Anterior cingulate cortex (tissue), 58 donors: ENCODE data around the gene EML1.

ENCODE experiments used
- DNase-seq, 58 donors: peaks; one replicate each; lab custom pipeline; 2025; lab: John Stamatoyannopoulos, UW

The EML1 gene

DNA sequence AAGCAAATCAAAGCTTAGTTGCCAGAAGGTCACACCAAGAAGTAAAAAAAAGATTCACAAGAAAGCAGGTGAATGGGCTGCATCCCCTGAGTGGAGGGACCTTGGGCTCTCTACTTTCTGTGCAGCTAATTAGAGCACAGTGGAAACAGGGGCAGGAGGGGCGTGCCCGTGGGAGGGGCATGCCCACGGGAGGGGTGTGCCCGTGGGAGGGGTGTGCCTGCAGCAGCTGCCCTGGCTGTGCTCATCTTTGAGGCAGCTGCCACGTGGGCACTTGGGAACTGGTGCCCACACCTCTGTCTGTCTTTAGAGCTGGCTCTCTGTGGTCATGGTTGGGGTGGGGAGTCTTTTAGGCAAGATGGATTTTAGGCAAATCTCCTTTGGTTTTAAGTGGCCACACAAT is 60.0 kb downstream of the EML1 start:
- peak in 4 of 58 donors; percentile 13 to 37 (median 22) for DNase-seq

- no peak for DNase-seq
Measured at GRCh38 chr14:99854831-99855230, 61.6 kb downstream of the EML1 start.

DNA sequence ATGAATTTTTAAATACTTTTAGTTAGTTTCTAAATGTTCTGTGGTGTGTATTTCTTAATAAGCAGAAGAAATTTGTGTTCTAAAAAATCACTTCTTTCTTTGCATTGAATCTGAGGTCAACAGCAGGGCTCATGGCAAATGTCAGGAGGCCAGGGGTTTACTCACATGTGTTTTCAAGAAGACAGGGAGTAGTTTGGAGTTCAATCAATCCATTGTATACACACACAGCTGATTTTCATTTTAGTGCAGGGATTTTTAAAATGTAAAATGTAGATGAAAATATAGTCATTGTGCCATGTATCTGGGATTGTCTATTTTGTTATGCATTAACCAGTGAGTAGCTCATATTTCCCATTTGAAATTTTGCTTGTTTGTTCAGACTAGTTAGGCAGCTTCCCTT is 62.1 kb downstream of the EML1 start:
- no peak for DNase-seq

- DNase-seq = no peak
Measured at GRCh38 chr14:99857551-99857950, 64.3 kb downstream of the EML1 start.

DNA sequence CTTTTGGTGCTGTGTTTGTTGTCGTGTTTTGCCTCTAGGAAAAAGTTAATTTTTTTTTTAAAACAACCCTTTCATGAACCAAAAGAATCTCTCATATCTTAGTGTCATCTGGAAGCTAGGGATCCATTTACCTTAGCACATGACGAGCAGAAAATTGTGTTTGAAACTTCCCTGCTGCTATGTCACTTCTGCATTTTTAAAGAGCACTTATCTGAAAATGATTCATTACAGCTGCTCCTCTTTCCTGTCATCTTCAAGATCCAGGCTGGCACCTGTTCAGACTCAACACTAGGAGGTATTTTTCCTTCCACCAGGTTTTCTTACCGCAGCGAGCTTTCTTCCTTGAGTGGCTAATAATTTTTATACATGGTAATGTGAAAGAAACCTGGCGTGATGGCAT is 67.0 kb downstream of the EML1 start:
- no peak for DNase-seq

GRCh38 chr14:99862136-99862535 is 68.9 kb downstream of the EML1 start:
- no peak for DNase-seq

- DNase-seq = no peak
Measured at GRCh38 chr14:99863059-99863458, 69.8 kb downstream of the EML1 start.

- DNase-seq = no peak
Measured at GRCh38 chr14:99865408-99865807, 72.2 kb downstream of the EML1 start.

- DNase-seq = no peak
Measured at GRCh38 chr14:99870617-99871016, 77.4 kb downstream of the EML1 start.

DNA sequence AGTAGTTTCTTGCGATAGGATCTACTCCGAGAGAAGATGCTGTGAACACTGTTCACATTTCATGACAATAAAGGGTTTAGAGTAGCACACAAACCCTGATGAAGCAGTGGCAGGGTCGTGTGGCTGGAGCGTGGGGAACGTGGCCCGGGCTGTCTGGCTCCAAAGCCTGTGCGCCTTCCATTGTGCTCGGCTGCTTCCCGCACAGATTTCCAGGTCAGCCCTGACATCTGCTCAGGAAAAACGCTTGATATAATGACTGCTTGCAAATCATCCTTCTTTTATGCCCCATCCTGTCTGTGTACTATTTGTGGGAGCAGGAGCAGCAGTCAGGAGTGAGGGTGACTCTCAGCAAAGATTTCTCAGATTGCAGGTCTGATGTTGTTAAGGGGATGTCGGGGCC is 78.6 kb downstream of the EML1 start:
- DNase-seq = no peak

- DNase-seq = peak in 1 of 58 donors; percentile 30
Measured at GRCh38 chr14:99872786-99873440, 79.7 kb downstream of the EML1 start.

- no peak for DNase-seq
Measured at GRCh38 chr14:99873653-99874052, 80.4 kb downstream of the EML1 start.

DNA sequence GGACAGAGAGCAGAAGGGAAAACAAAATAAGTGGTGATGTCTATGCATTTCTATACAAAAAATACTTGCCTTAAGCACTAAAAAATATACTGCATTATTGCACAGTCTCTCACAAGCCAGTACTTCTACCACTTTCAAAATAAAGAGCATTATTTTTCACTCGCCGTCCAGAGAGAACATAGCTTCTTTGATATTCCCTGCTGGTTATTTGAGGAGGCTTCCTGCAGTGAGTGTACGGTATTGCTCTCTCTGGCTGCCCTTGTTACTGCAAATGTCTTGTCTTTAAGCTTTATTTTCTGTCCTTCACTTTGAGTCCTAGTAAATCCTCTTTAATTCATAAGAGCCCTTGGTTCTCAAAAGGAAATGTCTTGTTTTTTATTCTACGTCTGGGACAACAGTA is 81.1 kb downstream of the EML1 start:
- DNase-seq = no peak

- no peak for DNase-seq
Measured at GRCh38 chr14:99875421-99875820, 82.2 kb downstream of the EML1 start.

DNA sequence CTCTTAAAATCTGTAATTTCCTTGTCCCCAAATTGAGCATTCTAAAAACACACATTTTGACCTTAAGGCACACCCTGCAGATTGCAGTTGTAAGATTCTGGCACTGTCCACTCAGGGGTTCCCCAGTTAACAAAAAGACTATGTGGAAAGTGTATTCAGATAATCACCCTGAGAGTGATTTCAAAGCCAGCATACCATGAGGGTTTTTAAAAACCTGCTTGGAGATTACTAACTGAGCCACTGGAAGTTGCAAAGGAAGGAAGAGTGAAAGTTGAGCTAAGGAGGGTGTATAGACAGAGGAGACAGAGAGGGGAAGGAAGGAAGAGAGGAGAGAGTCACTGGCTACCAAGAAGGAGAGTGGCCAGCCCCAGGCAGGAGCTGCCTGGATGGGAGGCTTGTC is 82.6 kb downstream of the EML1 start:
- DNase-seq = no peak

GRCh38 chr14:99876406-99876805 is 83.2 kb downstream of the EML1 start:
- DNase-seq = peak in 1 of 58 donors; percentile 38

GRCh38 chr14:99878563-99878962 is 85.3 kb downstream of the EML1 start:
- no peak for DNase-seq

GRCh38 chr14:99879401-99880295 is 86.4 kb downstream of the EML1 start:
- no peak for DNase-seq

DNA sequence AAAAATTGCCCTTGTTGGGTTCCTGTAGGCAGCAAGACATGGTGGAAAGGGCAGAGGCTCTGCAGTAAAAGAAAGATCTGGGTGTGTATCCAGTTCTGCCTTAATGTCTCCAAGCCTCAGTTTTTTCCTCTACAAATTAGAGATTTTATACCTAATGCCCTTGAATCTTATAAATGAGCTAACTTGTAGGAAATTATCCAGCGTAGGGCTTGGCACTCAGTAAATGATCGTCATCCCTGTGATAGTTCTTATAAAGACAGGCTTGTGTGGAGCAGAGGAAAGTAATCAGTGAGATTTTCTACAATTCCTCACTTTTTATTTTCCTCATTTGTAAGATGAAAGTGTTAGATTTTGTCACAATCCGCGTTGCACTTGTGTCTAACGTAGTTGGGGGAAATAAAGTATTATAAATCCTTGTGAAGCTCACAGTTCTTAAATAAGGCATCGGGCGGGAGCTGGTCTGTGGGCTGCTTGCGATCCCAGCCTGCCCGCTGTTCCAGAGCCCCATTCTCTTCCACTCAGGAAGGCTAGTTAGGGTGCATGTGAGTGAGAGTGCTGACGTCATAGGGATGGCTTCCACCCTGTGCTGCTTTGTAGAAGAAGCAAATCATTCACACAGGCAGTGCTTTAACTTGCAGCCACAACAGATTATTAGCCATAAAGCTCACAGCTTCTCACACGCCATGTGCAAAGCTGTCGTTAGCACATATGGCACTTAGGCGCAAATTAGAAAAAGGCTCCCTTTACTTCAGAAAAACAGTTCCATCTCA is 87.6 kb downstream of the EML1 start:
- peak in 40 of 58 donors; percentile 15 to 72 (median 47) for DNase-seq

DNA sequence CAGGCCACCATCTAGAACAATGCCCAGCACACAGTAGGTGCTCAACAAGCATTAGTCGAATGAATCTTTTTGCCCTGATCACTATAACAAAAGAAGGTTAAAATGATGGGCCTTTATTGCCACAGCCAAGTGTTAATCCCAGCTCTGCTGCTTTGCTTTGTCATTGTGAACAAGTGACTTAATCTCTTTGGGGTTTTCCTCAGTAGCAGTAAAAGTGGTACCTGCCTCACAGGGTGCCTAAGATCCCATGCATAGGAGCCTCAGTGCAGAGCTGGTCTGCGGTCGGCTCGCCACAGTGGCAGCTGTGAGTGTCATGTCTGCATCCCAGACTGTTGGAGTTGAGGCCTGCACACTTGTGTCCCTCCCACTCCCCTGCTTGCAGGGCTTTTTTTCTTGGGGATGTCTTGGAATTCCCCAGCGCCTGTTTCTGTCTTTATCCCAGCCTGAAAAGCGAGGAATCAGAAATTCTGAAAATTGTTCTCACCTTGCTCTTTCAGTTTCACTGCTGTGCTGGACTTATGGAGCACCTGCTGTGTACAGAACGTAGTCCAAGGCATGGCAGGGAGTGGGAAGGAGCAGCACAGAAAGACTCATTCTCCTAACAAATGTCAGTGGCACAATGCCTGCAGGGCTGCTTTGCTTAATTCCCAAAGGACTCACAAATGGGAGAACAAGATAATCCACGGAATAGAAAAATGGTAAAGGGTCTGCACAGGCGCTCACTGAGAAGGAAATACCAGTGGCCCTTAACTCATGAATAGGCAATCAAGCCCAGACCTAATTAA is 90.8 kb downstream of the EML1 start:
- DNase-seq = no peak
